K562 (cell line): Measurements from ENCODE around the gene USP11. TPM values are rescaled to one million over a fixed set of nuclear protein-coding genes. Genes with fewer than 3 reads are reported as not detected.

Experiments
- MCM5 ChIP-seq: fragments of 450-650 bp; IDR thresholded peaks from 2 replicates; pipeline ENCODE4 v1.6.1; 2016; ENCODE audit warnings: low read depth
- NRF1 ChIP-seq, 2 experiments: fragments of 450-650 bp; IDR thresholded peaks in 1 of 2; conservative IDR thresholded peaks in 1 of 2; 2 replicates each; pipeline ENCODE4 v1.6.1; 2014; ENCODE audit warnings: mild to moderate bottlenecking in 2 of 2
- TSC22D4 ChIP-seq: fragments of 450-650 bp; IDR thresholded peaks from 2 replicates; pipeline ENCODE4 v1.6.1; 2016; ENCODE audit warnings: missing genetic modification characterization, missing biosample characterization, control low read depth
- polyA plus RNA-seq, 8 experiments: library from polyadenylated mRNA; depleted of rRNA in 4 of 8; stranded (reverse) in 5 of 8; unstranded in 3 of 8; fragments of >200 nt; fragmentation: Nextera tagmentation in 2 of 8; fragmentation: Illumina TruSeq in 1 of 8; extraction: Ambion mirVana in 2 of 8; extraction: Trizol in 1 of 8; gene quantifications; 2 replicates each; pipeline versions ENCODE4 v1.2.1 to v1.2.3, GENCODE V29; 2011 to 2014; ENCODE audit warnings: inconsistent platforms in 1 of 8, missing spikeins in 1 of 8
- total RNA-seq, 7 experiments: library from RNA; depleted of rRNA in 6 of 7; stranded (reverse); fragments of >200 nt in 6 of 7; fragmentation: Illumina TruSeq in 2 of 7; extraction: Trizol in 2 of 7; gene quantifications; 2 replicates each; pipeline versions ENCODE4 v1.2.1 to v1.2.3, GENCODE V29; 2011 to 2021; ENCODE audit warnings: low replicate concordance in 1 of 7
- TF ChIP-seq, protein P1 (sequence below), 2 experiments: fragments of 450-650 bp; IDR thresholded peaks; 2 replicates each; pipeline ENCODE4 v1.6.1; 2016; ENCODE audit warnings: mild to moderate bottlenecking in 2 of 2, borderline replicate concordance in 1 of 2, low read depth in 1 of 2, moderate library complexity in 1 of 2

Gene USP11
- total and polyA plus RNA-seq, 9 of the 15 experiments (the other 6 are each of a cell fraction or from before 2014, with no cell fraction given) = 2.5 to 29.0 (median 11.7) TPM

DNA sequence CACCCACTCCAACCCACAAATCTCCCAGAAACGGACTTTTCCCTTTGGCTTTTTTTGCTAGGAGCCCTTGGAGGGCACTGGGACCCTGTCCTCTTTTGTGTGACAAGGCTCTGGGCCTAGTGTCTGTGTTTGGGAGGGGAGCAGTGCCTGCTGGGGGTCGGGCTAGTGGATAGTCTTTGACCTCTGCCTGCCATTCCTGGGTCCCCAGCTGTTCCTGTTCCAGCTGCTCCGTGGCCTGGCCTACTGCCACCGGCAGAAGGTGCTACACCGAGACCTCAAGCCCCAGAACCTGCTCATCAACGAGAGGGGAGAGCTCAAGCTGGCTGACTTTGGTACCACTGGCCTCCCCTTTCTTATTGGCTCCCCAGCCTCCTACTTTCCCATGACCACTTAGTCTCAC lies 6.7 kb upstream of the USP11 start (continued):
- TF ChIP-seq, protein P1, sequence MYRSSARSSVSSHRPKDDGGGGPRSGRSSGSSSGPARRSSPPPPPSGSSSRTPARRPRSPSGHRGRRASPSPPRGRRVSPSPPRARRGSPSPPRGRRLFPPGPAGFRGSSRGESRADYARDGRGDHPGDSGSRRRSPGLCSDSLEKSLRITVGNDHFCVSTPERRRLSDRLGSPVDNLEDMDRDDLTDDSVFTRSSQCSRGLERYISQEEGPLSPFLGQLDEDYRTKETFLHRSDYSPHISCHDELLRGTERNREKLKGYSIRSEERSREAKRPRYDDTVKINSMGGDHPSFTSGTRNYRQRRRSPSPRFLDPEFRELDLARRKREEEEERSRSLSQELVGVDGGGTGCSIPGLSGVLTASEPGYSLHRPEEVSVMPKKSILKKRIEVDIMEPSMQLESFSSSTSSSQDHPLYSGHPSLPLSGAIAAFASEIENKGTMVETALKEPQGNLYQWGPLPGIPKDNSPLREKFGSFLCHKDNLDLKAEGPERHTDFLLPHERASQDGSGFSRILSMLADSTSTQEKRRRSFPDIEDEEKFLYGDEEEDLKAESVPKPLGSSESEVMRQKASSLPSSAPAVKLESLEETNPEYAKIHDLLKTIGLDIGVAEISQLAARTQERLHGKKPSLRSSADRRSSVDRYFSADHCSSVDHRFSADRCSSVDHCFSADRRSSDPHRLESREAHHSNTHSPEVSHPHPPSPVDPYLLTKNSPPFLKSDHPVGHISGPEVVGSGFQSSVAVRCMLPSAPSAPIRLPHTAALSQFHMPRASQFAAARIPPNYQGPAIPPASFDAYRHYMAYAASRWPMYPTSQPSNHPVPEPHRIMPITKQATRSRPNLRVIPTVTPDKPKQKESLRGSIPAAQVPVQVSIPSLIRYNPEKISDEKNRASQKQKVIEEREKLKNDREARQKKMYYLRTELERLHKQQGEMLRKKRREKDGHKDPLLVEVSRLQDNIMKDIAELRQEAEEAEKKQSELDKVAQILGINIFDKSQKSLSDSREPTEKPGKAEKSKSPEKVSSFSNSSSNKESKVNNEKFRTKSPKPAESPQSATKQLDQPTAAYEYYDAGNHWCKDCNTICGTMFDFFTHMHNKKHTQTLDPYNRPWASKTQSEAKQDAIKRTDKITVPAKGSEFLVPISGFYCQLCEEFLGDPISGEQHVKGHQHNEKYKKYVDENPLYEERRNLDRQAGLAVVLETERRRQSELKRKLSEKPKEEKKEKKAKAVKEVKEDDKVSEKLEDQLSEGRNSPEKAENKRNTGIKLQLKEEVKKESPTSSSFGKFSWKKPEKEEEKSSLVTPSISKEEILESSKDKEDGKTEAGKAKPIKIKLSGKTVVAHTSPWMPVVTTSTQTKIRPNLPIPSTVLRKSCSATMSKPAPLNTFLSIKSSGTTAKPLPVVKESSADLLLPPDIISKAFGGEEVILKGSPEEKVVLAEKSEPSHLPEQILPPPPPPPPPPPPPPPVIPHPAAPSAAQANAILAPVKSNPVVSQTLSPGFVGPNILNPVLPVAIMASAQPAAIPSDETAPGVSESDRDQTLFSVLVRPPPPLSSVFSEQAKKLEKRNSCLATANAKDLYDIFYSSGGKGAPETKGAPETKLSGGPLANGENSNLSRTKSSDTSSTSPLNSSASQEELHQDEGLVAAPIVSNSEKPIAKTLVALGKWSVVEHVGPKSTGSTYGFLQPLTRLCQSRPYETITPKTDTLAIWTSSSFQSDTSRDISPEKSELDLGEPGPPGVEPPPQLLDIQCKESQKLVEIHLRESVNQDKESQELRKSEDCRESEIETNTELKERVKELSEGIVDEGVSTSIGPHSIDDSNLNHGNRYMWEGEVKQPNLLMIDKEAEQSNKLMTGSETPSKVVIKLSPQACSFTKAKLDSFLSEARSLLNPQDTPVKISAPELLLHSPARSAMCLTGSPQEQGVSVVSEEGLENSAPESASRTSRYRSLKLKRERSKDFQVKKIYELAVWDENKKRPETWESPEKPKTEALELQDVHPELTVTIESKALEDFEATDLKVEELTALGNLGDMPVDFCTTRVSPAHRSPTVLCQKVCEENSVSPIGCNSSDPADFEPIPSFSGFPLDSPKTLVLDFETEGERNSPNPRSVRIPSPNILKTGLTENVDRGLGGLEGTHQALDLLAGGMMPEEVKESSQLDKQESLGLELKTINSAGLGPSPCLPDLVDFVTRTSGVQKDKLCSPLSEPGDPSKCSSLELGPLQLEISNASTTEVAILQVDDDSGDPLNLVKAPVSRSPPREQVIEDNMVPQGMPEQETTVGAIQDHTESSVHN (IDR thresholded peaks at IDR 0.05; ENCODE audit: borderline replicate concordance in 1 of 2, low read depth in 1 of 2) = no peak
- no peak for TF ChIP-seq NRF1 (conservative IDR thresholded peaks at IDR 0.05 in 1 of 2, IDR thresholded peaks at IDR 0.05 in 1 of 2)
- TF ChIP-seq TSC22D4 (tag) = no peak
- no peak for TF ChIP-seq MCM5
